IMR-90 (cell line): ENCODE measurements around the gene BCS1L. TPM values are rescaled to one million over a fixed set of nuclear protein-coding genes. Genes with fewer than 3 reads are reported as not detected.

ENCODE experiments used
- ATAC-seq: fragments of 200-7000 bp; cut with Tn5 transposase; 2 replicates; pipeline ENCODE4 v1.9.1; 2020; ENCODE audit warnings: low read depth, mild to moderate bottlenecking, moderate library complexity
- BruUV-seq: library from RNA; stranded (reverse); fragments of 400-500 nt; replicated peaks from 2 replicates; lab custom pipeline; 2021; lab: Mats Ljungman, UMichigan
- CTCF ChIA-PET: fragments of 300-600 bp; formaldehyde crosslinking; extraction: SDS; loops from one replicate; lab custom pipeline; 2021; ENCODE audit warnings: antibody characterized with exemption; lab: Yijun Ruan, JAX
- POLR2A ChIA-PET: fragments of 300-600 bp; sonication (Branson Sonifier 250); formaldehyde crosslinking; loops from one replicate; lab custom pipeline; 2022; ENCODE audit warnings: antibody characterized with exemption; ENCODE audit not compliant: unreplicated experiment; lab: Charles Lee
- DNase-seq: peaks from one replicate; pipeline ENCODE4 v3.0.0; 2013
- H2AFZ ChIP-seq: replicated peaks from 2 replicates; pipeline ENCODE3; 2013; ENCODE audit warnings: low read length, mild to moderate bottlenecking; ENCODE audit not compliant: poor library complexity
- H2AK5ac ChIP-seq: 2 replicates; pipeline ENCODE4 v1.6.1; 2013; ENCODE audit warnings: low read depth, low read length, inconsistent platforms
- H2AK9ac ChIP-seq: replicated peaks from 2 replicates; pipeline ENCODE3; 2013; ENCODE audit warnings: mild to moderate bottlenecking, low read depth, low read length, moderate library complexity; ENCODE audit not compliant: poor library complexity
- H2BK120ac ChIP-seq: 2 replicates; pipeline ENCODE4 v1.6.1; 2013; ENCODE audit warnings: low read depth, low read length, inconsistent platforms
- H2BK15ac ChIP-seq: 3 replicates; pipeline ENCODE4 v1.6.1; 2013; ENCODE audit warnings: low read depth, low read length, inconsistent platforms
- H2BK20ac ChIP-seq: 2 replicates; pipeline ENCODE4 v1.6.1; 2013; ENCODE audit warnings: low read depth, mild to moderate bottlenecking, inconsistent platforms, low read length, moderate library complexity
- H2BK5ac ChIP-seq: 2 replicates; pipeline ENCODE4 v1.6.1; 2013; ENCODE audit warnings: mild to moderate bottlenecking, low read depth, low read length, inconsistent platforms; ENCODE audit not compliant: poor library complexity, severe bottlenecking
- H3K14ac ChIP-seq: replicated peaks from 2 replicates; pipeline ENCODE4 v1.6.1; 2013; ENCODE audit warnings: low read depth, low read length, inconsistent platforms
- H3K18ac ChIP-seq: 2 replicates; pipeline ENCODE4 v1.6.1; 2013; ENCODE audit warnings: low read depth, low read length, control low read depth
- H3K23ac ChIP-seq: 2 replicates; pipeline ENCODE4 v1.6.1; 2013; ENCODE audit warnings: low read depth, low read length, inconsistent platforms
- H3K27ac ChIP-seq: 2 replicates; pipeline ENCODE4 v1.5.1; 2013; ENCODE audit warnings: mild to moderate bottlenecking, control low read depth, low read length; ENCODE audit not compliant: insufficient read depth
- H3K27me3 ChIP-seq: 2 replicates; pipeline ENCODE4 v1.6.1; 2013; ENCODE audit warnings: low read length; ENCODE audit not compliant: control insufficient read depth, insufficient read depth
- H3K36me3 ChIP-seq: 2 replicates; pipeline ENCODE4 v1.6.1; 2013; ENCODE audit warnings: low read length, mixed read lengths; ENCODE audit not compliant: control insufficient read depth, insufficient read depth
- H3K4ac ChIP-seq: 2 replicates; pipeline ENCODE4 v1.6.1; 2013; ENCODE audit warnings: low read depth, low read length, inconsistent platforms
- H3K4me1 ChIP-seq: 2 replicates; pipeline ENCODE4 v1.6.1; 2013; ENCODE audit warnings: low read length, mixed read lengths; ENCODE audit not compliant: control insufficient read depth, insufficient read depth
- H3K4me2 ChIP-seq: 2 replicates; pipeline ENCODE4 v1.6.1; 2013; ENCODE audit warnings: low read depth, mild to moderate bottlenecking, control low read depth, low read length, moderate library complexity
- H3K4me3 ChIP-seq: 2 replicates; pipeline ENCODE4 v1.5.1; 2013; ENCODE audit warnings: low read depth, mild to moderate bottlenecking, control low read depth, low read length, moderate library complexity; ENCODE audit not compliant: insufficient read depth
- H3K56ac ChIP-seq: 2 replicates; pipeline ENCODE4 v1.6.1; 2013; ENCODE audit warnings: low read length, inconsistent platforms; ENCODE audit not compliant: insufficient read depth; ENCODE audit errors: extremely low read depth
- H3K79me1 ChIP-seq, 2 experiments: 2 replicates each; pipeline ENCODE4 v1.6.1; 2013; ENCODE audit warnings: low read length in 2 of 2, inconsistent platforms in 1 of 2, low read depth in 1 of 2
- H3K9ac ChIP-seq: 2 replicates; pipeline ENCODE4 v1.6.1; 2013; ENCODE audit warnings: low read depth, low read length, control low read depth
- H3K9me1 ChIP-seq: 2 replicates; pipeline ENCODE4 v1.6.1; 2013; ENCODE audit warnings: low read length, inconsistent platforms; ENCODE audit not compliant: insufficient read depth
- H3K9me3 ChIP-seq: 2 replicates; pipeline ENCODE4 v1.6.1; 2013; ENCODE audit warnings: low read length; ENCODE audit not compliant: control insufficient read depth, insufficient read depth
- H4K20me1 ChIP-seq: 2 replicates; pipeline ENCODE4 v1.6.1; 2013; ENCODE audit warnings: low read length, inconsistent platforms; ENCODE audit not compliant: insufficient read depth
- H4K5ac ChIP-seq: 2 replicates; pipeline ENCODE4 v1.6.1; 2013; ENCODE audit warnings: mild to moderate bottlenecking, low read depth, low read length, control low read depth
- H4K8ac ChIP-seq, 2 experiments: 2 replicates each; pipeline ENCODE4 v1.6.1; 2013; ENCODE audit warnings: low read depth in 2 of 2, low read length in 2 of 2, control low read depth in 1 of 2, inconsistent platforms in 1 of 2
- H4K91ac ChIP-seq: 2 replicates; pipeline ENCODE4 v1.6.1; 2013; ENCODE audit warnings: low read depth, low read length, inconsistent platforms; ENCODE audit not compliant: insufficient read depth
- FOS ChIP-seq: fragments of 150-350 bp; IDR thresholded peaks from 2 replicates; pipeline ENCODE4 v1.6.1; 2016; ENCODE audit warnings: low read depth, low read length
- WGBS, 2 experiments: methylation state at CpG; one replicate each; pipeline versions ENCODE4 v1.1.5 to v1.1.7; 2013; ENCODE audit warnings: missing lambda C conversion rate in 2 of 2; ENCODE audit not compliant: insufficient read length in 1 of 2; ENCODE audit errors: extremely low coverage in 2 of 2; 5-methylcytosine and 5-hydroxymethylcytosine counted together
- dilution Hi-C: fragments of 300-500 bp; cut with HindIII; formaldehyde crosslinking; loops from one replicate; pipeline ENCODE4 v1.14.3; 2018; ENCODE audit warnings: low sequenced_read_pairs; ENCODE audit not compliant: unreplicated experiment
- in situ Hi-C: fragments of 300-500 bp; cut with MboI; formaldehyde crosslinking; loops from 3 replicates; pipeline ENCODE4 v1.14.3; 2019; ENCODE audit warnings: low sequenced_read_pairs, inconsistent platforms, mixed read lengths
- intact Hi-C: fragments of 100-400 bp; cut with micrococcal nuclease; formaldehyde crosslinking; loops from 2 replicates; pipeline ENCODE4 v1.10.0; 2022
- polyA plus RNA-seq, 3 experiments: library from polyadenylated mRNA; depleted of rRNA; stranded (reverse); fragments of >200 nt; gene quantifications; 2 replicates each; pipeline ENCODE4 v1.2.3, GENCODE V29; 2012; ENCODE audit warnings: low replicate concordance in 1 of 3
- total RNA-seq: library from RNA; depleted of rRNA; stranded (reverse); fragments of >200 nt; gene quantifications from 2 replicates; pipeline ENCODE4 v1.2.3, GENCODE V29; 2012

Gene BCS1L
- total and polyA plus RNA-seq, 2 of the 4 experiments (the other 2 are of a cell fraction): 39.1 to 56.7 TPM

GRCh38 chr2:218662377-218662776 lies 2.9 kb downstream of the BCS1L start:
- Histone ChIP-seq H2AFZ (no peak overlapping the region), H4K5ac (no peak overlapping the region), H2BK120ac (no peak overlapping the region), H3K56ac (no peak overlapping the region), H3K18ac (no peak overlapping the region), H3K4ac (no peak overlapping the region), H2AK5ac (no peak overlapping the region), H2BK20ac (no peak overlapping the region), H3K27ac (no peak overlapping the region), H4K8ac (no peak overlapping the region), H3K4me3 (no peak overlapping the region), H2AK9ac (no peak overlapping the region), H2BK15ac (no peak overlapping the region), H3K9me1 (peaks cover 8% of the 10 kb centered on the region; the same call in 1 of the 2 replicates), H3K27me3 (no peaks in the 10 kb centered on the region), H3K79me1 (peaks cover 30 to 35% of the 10 kb centered on the region in 2 experiments), H2BK5ac (no peak overlapping the region), H3K14ac (no peak overlapping the region), H3K4me1 (peaks cover 3% of the 10 kb centered on the region; the same call in 1 of the 2 replicates), H4K20me1 (no peaks in the 10 kb centered on the region), H3K23ac (no peak overlapping the region), H4K91ac (no peak overlapping the region), H3K9ac (no peak overlapping the region), H3K4me2 (no peak overlapping the region), H3K36me3 (peaks cover 50% of the 10 kb centered on the region), H3K9me3 (no peaks in the 10 kb centered on the region)
- POLR2A ChIA-PET: interaction anchor here (0.6 kb wide), 1 partner anchor 60 kb away, joined by 8 read pairs; no protein-coding TSS in a partner anchor
- DNase-seq (no peak), ATAC-seq (no peak)
- in situ Hi-C loops (no loop called here), dilution Hi-C loops (no loop called here), intact Hi-C loops (no loop called here)
- WGBS, 2 experiments: 88% methylated on average over 5 of the region's 7 CpGs; no CpG with 5 or more reads in 1 of the 2 experiments
- BruUV-seq: no TSS peak
- TF ChIP-seq FOS: no peak
- CTCF ChIA-PET: no interaction called here
